CD4-positive, alpha-beta T cell treated with Interleukin-2 at 100 ng/mL for 4 hours (primary cell): Measurements from ENCODE around the gene TUBA1A.
"Not testable (repeated sequence)": the region's sequence is repeated elsewhere in the genome, so short reads cannot be mapped to it uniquely, and the experiment has no call there.

ENCODE experiments used
- DNase-seq: peaks from one replicate; pipeline ENCODE4 v3.0.0-alpha.2; 2020; ENCODE audit warnings: low spot score

Gene TUBA1A

DNA sequence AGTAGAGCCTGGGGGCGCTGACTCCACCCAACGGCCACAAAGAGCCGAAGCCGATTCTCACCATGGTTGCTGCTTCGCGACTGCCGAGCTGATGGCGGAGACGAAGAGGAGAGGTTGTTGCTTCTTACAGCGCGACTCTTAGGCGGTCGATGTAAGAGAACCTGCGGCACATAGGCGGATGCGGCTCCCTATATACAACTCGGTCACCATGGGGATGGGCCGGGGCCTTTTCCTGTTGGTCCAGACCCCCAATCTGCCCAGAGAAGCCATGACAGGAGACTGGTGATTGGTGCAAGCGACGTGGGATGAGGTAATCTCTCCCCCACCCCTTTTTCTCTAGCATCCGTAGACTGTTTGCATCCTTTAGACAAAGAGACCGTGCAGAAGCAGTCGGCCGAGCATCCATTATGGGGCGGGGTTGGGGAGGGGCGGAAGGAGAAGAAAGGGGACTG is at the start of gene TUBA1A:
Gene TUBA1A, minus strand, starts transcription at position 165 of the 452 bp plus-strand sequence. Its CDS starts 101 bp downstream, at position 64.
- DNase-seq = peak; percentile 99

DNA sequence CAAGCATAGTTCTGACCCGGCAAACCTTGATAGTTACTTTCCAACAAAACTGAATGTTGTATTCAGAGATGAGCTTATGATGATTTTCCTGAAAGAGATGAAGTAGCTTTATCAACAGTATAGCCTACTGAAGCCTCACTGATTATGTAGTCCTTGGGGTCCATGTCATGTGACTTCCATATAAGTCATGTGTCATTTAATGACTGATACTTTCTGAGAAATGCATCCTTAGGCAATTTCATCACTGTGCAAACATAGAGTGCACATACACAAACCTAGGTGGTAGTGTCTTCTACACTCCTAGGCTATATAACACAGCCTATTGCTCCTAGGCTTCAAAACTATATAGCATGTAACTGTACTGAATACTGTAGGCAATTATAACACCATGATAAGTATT is 47.5 kb upstream of the TUBA1A start:
- no peak for DNase-seq

DNA sequence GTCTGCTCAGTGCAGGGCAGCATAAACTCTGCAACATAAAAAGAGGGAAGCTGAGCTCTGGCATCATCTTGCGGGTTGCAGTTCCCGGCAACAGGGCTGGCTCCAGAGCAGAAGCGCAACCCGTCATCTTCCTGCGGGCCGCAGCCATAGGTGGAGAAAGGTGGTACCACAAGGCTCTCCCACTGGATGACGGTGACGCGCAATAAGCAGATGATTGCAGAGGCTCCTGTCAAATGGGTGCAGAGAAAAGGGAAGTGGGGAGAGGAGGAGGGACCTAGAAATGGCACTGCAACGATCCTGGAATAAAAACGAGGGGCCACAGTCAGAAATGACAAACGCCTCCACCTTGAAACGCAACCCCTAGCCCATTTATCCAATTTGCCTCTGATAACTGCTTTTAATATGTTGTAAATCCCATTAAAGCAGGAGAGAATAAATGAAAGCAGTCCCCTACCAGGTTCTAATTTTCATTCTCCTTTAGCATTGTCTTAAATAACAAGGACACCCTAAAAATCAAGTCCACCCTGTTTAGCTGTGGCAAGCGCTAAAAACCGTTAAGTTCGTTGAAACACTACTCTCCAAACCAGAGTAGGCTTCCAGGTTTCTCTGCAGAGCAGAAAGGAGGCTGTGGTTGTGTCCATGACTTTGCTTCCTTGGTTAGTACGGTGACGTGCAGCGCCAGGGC is 45.1 kb upstream of the TUBA1A start:
- peak; percentile 18 for DNase-seq

DNA sequence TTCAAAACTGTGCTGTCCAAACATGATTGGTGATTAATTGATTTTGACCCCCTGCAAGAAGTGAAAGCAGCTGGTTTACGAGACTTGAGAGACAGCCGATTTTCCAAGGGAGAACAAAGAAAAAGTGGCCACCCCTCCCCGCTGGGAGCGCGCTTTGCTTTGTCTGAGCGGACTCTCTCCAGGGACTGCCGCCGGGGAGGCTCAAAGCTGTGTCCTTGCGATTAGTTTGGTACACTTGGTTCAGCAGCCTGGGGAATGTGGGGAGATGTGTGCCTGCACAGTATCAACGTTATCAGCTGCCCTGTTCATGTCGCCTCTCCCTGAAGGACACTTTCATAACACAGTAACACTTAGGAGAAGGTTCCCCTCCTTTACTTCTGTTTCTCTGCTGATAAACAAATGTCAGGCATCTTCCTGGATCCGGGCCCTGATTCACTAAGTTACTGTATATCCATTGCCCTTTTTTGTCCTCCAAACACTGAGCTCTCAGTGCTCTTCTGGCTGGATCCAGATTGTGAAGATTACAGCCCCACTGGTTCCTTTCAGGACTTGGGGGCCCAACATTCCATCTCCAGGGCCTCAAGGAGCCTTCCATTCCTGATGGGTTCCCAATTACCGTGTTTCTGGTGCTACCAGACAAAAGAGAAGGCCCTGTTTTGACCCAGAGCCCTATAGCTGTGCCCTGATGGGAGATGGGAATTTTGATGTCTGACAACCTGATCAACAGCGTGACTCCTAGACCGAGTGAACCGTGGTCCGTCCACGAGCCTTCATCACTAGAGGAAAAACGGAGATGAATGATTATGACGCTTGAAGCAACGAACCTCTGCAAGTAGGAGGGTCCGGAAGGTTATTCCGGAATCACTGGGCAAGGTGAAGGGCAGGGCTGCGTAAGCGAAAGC is 44.3 kb upstream of the TUBA1A start:
- no peak for DNase-seq

DNA sequence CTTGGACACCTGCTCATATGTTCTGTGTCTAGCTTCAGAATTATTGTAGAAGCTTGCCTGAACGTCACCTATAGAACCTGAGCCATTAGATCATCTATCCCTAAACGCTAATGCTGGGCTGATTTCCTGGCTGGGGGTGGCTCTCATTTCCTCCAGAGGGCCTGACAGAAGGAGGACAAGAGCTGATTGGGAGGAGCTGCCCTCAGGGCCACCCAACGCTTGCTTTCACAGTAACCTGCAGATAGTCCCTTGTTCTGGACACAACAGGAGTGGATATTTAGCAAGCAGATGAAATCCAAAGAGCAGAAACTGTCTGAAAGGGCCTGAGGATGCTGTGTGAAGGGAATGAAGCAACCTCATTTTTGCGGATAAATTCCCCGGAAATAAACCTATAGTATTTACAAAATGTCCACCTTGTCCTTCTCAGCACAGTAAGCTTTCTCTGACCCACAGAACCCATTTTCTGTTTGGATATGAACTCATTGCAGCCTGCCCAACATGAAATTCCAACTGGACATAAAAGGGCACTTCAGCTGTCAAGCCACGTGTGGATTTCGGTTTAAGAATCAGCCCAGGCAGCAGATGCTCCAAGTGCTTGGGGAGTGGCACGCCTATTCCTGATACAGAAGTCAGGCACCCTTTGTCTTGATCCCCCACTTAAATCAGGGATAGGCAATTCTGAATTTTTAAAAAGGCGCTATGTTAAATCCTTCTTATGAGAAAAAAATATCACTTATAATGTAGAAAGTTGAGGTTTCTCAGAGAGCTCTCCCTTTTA is 43.2 kb upstream of the TUBA1A start:
- no peak for DNase-seq

DNA sequence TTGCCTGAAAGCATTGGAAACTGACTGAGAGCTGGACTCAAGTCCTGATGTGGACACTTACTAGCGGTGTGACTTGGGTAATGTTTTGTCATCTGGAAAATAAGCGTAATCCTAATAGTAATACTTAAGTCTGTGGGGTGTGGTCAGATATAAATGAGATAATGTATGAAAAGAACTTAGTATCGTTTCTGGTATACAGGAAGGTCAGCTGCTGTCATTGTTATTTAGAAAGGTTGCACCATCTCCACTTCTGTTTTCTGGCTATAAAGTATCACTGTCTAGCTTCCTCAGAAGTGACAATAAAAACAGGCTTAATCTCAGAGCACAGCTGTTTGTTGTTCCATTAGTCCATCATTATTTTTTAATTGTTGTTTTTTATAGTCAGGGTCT is 41.9 kb upstream of the TUBA1A start:
- DNase-seq = no peak

DNA sequence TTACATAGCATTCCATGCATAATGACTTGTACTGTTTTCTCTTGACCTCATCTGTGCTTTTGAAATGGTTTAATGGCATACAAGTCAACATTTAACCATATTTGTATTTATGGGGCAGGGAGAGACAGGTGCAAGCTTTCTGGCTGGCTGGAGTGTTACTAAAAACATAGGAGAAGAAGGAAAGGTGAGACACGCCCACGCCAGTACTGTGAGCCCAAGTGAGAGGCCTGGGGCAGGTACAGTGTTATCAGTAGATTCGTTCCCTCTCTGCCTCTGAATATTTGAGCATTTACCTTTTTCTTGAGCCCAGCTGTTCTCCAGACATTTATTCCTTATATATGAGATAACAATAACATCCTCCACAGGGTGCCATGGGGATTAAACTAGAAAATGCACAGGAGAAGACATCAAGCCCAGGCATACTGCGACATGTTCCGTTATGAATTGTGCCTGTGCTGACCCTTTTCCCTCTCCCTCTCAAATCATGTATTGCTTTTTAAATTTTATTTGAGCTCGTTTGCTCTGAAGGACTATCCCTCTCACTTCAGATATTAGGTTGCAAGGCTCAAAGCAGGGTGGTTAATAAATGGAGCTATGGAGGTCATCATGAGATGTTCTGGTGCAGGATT is 41.4 kb upstream of the TUBA1A start:
- DNase-seq = no peak

DNA sequence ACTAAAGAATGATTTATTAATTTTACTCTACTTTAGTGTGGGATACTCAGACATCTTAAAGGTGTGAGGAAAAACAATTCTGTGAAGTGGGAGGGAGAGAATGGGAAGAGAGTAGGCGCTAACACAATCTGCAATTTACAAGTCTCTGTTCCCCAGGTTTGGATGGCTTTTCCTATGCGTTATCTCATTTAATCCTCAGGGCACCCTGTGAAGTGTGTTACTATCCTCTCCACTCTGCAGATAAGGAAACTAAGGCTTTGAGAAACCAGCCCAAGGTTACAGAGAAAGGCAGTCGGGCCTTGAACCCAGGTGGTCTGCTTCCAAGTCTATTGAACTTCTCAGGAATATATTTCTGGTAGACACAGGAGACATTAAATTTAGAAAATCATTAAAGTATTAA is 39.8 kb upstream of the TUBA1A start:
- DNase-seq = no peak

DNA sequence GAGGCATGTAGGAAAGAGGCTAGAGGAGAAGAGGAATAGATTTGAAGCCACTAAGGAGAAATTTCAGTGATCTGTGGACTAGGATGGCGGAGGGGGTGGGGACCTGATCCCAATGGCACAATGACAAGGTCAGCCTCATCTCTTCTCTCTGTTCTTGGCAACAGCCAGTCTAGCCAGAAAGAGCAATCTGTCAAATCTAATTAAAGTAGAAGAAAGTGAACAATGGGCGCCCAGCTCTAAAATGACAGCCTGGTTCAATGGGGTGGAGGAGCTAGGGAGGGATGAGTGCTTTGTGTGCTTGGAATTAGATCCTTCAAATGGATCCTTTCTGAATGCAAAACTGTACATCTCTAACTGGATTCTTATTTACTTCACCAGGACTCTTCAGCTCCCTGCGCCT is 38.8 kb upstream of the TUBA1A start:
- no peak for DNase-seq

DNA sequence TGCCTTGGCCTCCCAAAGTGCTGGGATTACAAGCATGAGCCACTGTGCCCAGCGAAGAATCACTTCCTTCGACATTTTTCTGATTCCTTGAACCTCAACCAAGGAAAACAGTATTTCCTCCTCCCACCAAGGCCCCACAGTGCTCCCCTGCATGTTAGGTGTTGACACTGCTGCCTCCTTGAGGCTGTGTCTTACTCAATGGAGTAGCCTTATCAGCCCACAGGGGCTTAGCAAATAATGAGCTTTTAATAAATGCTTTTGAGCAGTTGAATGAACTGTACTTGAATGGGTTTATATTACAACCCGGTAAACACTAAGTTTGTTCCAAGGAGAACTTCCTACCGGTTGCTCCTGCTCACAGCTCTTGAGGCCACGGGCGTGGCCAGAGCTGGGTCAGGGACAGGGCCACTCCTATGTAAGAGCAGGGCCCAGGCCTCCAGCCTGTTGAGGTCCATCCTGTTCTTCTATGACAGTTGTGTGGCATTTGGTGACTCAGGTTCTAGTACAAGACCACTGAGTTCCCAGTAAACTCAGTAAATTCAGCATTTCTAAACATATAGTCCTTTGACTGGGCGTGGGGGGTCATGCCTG is 36.8 kb upstream of the TUBA1A start:
- DNase-seq = no peak

DNA sequence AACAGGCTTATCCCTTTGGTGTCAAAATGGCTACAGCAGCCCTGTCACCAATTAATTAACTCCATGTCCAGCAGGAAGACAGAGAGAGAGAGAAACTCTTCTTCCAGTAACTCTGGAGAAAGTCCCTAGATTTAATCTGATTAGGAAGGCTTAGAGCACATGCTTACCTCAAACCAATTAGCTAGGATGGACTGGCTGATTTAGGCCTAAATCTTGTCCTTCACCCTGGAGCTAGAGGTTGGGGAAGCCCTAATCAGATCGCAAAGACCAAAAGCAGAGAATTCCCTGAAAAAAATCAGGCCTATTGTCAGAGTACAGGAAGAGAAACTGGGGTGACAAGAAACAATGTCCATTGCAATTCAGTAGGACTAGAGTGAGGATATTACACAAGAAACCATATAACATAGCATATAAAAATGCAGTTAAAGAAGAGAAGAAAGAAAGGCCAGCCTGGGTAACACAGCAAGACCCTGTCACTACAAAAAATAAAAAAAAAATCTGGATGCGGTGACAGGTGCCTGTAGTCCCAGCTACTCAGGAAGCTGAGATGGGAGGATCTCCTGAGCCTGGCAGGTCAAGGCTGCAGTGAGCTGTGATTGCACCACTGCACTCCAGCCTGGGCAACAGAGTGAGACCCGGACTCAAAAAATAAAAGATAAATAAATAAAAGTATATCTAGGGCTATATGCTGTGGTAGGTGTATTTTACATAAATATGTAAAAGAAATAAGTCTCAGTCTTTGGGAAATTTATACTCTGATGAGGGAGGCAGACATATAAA is 34.9 kb upstream of the TUBA1A start:
- DNase-seq = no peak

DNA sequence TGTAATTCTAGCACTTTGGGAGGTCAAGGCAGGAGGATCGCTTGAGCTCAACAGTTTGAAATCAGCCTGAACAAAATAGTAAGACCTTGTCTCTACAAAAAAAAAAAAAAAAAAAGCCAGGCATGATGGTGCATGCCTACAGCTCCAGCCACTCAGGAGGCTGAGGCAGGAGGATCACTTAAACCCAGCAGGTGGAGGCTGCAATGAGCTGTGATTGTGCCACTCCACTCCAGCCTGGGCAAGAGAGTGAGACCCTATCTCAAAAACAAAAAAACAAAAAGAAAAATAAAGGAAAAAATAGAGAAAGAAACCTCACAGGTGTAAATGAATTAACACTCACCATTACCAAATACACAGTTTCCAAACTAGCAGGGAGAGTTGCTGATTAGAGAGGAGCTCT is 34.2 kb upstream of the TUBA1A start:
- no peak for DNase-seq

DNA sequence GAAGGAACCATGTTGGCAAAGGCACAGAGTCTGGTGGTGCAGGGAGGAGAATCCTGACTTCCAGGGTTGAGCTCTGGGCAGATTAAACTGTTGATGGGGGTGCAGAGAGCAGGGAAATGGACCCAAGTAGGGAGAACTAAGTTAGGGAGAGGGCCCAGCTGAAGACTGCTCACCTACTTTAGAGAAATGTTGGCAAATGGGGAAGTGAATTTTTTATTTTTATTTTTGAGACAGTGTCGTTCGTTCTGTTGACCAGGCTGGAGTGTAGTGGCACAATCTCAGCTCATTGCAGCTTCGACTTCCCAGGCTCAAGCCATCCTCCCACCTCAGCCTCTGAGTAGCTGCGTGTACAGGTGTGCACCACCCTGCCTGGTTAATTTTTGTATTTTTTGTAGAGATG is 32.1 kb upstream of the TUBA1A start:
- DNase-seq = no peak

DNA sequence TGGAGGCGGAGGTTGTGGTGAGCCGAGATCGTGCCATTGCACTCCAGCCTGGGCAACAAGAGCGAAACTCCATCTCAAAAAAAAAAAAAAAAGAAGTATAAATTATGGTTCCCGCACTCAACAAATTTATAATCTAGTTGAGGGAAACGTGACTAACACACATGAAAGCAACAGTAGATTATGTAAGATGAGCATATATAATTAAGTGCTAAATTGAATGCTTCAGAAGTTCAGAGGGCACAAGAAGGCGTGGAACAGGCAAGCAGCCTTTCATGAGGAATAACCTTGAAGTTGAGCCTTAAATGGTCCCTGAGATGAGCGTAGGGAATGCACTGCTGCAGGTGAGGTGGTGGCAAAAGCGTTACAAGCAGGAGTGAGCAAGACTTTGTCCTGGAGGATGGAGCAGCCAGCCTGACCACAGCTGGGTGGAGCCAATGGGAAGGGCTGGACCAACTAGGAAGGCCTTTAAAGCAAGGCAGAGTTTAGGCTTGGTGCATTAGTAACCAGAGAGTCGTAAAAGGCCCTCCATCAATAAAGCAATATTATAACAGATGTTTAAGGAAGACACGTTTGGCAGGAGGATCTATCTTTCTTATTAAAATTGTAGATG is 30.6 kb upstream of the TUBA1A start:
- no peak for DNase-seq

DNA sequence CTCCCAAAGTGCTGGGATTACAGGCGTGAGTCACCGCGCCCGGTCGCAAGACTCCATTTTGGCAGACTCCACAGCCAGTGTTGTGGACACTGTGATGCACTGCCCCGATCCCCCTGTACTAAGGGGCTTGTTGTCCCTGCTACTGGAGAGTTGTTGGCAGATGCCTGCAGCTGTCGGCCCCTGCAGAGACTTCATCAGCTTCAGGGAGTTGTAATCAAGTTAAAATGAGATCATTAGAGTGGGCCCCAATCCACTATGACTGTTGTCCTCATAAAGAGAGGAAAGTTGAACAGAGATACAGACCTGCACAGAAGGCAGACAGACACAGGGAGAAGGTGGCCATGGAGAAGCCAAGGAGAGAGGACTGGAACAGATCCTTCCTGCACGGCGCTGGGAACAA is 23.7 kb upstream of the TUBA1A start:
- no peak for DNase-seq

DNA sequence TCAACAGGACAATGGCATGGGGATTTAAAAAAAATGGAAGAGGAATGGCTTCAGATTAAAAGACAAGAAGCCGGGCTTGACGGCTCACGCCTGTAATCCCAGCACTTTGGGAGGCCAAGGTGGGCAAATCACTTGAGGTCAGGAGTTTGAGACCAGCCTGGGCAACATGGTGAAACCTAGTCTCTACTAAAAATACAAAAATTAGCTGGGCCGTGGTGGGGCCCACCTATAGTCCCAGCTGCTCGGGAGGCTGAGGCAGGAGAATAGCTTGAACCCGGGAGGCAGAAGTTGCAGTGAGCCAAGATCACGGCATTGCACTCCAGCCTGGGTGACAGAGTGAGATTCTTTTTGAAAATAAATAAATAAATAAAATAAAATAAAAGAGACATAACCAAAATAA is 21.8 kb upstream of the TUBA1A start:
- DNase-seq = not testable (repeated sequence)

DNA sequence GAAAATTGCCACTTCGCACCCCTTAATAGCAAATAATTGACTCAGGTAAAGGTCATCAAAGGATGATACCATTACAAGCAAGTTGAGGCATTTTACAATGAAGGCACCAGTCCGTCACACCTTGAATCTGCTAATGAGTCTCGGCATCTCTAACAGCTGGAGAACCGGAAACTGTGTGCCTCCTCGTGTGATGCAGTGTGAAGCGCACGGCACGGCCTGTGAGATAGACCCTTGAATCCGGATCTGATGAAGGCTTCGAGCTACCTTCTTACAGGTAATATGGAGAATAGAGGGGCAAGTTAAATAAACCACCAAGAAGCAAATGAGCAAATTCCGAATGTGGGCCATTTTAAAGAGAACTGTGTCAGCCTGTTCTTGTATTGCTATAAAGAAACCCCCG is 19.8 kb upstream of the TUBA1A start:
- no peak for DNase-seq

DNA sequence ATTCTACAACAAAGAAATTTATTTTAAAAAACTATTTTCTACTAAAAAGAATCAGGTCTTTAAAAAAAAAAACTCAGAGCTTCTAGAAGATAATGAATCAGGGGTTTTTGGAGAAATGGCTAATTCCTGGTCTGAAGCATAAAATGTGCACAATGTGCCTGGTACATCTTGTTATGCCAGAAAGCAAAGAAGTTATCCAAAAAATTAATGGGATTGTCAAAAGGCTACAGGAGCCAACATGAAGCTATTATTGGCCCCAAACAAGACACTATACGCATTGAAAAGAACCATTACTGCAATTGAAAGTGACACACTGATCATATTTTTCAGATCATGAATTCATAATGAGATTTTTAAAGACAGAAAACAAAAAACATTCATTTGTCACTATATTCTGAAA is 19.3 kb upstream of the TUBA1A start:
- no peak for DNase-seq

DNA sequence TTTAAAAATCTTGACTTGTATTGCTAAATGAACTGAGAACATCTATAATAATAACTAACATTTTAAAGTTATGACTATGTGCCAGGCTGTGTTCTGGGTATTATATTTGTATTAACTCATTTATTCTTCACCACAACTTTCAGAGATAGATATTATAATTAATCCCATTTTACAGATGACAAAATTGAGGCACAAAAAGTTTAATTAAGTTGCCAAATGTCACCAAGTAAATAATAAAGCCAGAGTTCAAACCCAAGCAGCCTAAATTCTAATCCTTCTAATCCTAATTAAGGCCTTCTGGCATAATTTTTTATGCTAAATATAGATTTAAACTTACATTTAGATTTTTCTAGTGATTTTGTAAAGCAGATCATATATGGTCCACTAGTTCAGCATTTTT is 17.5 kb upstream of the TUBA1A start:
- DNase-seq = no peak

DNA sequence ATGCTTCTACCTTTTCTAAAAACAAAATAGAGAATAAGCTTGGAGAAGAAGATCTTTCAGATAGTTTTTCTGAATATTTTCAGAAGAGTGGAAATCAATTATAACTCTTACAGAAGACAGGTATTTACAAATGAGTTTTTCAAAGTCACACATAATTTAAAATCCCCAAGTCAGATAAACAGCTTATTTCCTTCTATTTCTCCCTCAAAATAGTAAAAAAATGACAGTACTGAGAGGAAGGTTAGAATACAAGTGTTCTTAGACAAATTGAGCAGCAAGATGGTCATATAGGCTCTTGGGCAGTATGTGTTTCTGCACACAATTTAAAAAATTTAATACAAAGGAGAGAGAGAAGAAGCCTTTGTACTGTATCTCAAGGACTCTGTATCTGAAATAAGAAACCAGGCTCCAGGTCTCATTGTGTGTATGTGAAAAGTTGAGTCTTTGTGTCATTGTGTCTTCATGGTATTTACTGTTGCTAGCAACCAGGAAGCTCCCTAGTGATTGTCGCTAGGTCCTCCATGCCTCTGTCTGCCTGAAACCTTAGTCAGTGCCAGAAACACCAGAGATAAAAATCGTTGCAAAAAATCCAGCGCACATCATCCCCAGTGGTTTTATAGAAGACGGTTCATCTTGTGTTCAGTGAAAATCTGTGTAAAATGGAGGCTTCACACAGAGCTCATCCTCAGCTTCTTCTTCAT is 12.9 kb upstream of the TUBA1A start:
- DNase-seq = peak; percentile 51
